Stimulated activated naive CD4-positive, alpha-beta T cell (primary cell): ENCODE measurements around the gene SUN5.

Experiments
- DNase-seq, 6 experiments: peaks; one replicate each; lab custom pipeline; 2025; lab: John Stamatoyannopoulos, UW

SUN5 gene

DNA sequence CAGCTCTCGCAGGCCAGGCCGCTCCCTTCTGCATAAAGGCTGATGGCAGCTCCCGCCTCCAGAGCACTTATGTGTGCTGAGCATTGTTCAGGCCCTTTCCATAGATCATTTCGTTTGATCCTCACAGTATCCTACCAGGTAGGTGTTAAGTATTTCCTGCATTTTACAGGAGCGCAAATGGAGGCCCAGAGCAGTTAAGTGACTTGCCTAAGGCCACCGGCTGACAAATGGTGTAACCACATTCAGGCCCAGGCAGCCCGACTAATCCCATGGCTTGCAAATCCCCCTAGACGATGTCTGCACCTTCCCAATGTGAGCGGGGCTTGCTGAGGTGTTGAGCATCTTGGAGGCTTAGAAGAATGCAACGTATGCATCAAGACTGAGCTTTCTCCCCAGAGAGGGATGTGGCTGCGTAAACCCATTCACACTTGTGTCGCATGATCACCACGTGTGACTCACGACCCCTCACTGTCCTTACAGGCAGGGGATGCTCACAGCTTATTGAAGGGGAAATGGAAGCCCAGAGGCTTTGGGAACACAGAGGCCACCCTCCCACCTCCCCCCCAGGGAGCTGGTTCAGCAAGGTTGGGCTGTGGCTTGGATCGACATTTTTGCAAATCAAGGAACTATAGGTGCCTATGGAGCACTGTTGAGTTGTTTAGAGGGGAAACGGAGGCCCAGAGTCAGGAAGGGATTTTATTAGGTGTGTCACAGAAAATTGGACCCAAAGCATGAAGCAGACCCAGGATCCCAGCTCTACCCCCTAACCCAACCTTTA, 10.3 kb upstream of the SUN5 start:
- DNase-seq, result no peak

DNA sequence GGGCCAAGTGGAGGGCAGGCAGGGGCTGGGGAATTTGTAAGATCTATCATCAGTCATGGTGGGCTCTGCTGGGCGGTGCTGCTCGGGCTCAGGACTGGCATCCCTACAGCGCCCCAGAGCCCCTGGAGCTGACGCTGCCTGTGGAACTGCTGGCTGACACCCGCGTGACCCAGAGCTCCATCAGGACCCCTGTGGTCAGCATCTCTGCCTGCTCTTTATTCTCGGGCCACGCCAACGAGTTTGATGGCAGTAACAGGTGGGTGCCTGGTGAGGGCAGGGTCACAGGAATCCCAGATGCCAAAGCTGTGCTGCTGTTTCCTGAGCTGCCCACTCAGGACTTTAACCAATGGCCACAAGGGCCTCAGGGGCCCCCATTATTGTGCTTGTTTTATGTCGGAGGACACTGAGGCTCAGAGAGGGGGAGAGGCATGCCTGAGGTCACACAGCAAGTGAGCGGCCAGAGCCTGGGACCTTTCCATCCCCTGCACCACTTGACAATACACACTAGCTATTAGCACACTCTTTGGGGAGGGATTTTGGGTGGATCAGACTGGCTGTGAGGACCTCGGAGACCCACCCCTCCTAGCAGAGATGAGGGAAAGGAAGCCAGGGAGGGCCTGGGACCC, 9.6 kb upstream of the SUN5 start:
- no peak for DNase-seq

GRCh38 chr20:33012327-33013189, 8.3 kb upstream of the SUN5 start:
- no peak for DNase-seq

DNA sequence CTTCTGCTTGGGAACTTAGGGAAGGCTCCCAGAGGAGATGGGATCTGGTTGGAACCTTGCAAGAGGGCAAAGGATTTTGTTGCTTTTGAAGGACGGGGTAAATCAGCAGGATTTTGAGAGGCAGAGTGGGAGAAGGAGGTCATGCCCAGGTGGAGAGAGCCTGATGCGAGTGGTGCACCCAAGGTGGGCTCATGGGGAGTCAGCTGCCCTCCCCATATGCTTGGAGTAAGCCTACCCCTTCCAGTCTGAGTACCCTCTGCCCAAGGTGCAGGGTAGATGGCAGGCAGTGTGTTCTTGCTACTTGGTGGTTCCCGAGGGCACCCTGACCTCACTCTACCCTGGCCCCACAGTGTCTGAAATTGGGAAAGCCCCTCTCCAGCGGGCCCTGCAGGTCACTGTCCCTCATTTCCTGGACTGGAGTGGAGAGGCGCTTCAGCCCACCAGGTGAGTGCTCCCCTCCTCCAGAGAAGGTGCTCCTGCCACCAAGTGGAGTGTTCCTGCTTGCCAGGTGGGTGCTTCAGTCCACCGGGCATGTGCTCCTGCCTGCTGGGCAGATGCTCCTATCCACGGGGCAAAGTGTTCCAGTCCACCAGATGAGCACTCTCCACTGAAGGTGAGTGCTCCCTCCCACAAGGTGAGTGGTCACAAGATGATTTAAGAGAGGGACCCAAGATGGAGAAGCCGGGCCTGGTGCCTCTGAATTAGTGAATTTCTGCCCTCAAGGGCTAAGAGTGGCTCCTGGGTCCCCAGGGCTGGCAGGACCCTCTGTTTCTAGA, 6.6 kb upstream of the SUN5 start:
- DNase-seq, result no peak

- no peak for DNase-seq
These were observed 5.9 kb upstream of the SUN5 start for GRCh38 chr20:33010133-33010504.

DNA sequence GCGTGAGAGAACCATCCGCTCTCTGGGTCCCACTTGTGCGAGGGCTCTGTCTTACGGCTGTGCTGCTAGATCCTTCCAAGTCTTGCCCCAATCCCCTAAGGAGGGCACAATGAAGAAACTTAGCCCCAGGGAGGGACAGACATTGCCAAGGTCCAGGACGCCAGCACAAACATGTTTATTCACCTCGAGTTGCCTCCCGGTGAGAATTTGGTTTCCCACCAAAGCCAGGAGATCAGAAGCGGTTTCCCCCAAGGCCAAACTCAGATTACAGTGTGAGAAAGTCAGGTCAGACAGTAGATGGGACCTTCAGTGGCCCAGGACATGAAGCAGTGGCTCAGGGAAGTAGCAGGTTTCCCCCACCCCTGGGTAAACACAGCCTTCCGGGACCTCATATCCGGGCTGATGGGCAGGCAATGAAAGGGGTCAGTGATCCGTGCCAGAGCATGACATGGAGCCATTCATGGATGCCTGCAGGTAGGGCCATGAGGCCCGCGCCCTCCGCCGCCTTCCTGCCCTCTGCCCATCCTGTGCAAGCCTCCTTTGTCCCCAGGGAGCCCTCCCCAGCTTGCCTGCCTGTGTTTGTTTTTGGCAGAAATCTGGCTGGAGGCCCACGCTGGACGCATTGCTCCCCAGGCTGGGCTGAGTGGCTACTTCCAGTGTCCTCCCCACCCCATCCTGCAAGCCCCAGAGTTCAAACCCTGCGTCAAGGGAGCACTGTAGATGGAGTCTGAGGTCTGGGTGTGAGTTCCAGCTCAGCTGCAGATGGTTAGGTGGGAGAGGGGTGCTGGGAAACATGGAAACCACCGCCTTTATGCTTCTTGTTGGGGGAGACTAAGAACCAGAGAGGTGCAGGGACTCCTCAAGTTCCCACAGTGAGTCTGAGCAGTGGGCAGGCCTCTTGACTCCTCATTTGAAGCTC, 5.2 kb upstream of the SUN5 start:
- DNase-seq, result no peak

- no peak for DNase-seq
These were observed 4.3 kb upstream of the SUN5 start for GRCh38 chr20:33008336-33009213.

DNA sequence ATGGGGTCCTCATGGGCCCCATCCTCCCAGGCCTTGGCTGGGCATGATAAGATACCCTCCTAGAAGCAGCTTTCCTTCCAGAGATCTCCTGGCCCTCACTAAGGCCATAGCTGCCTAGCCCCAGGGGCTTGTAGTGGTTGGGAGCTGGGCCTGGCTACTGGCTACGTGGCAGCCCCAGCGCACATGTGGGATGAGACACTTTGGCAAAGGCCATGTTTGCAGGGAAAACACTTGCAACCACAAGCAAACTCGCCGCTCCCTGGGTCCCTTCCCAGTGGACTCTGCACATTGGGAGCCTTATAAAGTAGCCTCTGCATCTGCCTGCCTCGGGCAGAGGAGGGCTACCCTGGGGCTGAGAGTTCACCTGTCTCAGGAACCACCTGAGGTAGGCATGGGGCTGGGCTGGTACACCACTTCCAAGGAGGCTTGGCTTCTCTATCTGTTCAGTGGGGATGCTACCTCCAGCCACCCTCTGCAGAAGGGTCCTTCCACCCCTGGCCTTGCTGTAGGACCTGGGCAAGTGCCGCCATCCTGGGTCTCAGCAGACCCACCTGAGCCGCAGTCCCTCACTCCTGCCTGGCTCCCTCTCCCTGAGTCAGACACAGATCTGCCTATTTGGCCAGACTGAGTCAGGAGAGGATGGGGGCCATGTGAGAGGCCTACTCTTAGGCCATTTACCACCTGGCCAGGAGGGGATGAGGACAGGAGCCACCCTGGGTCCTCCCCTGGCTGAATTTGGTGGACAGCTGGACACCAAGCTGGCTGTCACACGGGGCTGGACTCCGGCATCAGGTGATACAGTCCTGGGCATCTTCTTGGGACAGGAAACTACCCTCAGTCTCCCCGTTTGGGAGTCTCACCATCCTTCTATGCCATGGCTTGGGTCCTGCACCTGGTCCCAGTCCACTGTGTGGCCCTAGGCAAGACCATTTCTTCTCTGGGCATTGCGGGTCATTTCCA, 3.4 kb upstream of the SUN5 start, which contains the start of gene BPIFB2:
TSS of gene BPIFB2 (plus strand) at position 329 of the 960 bp plus-strand sequence. CDS start 871 bp downstream, outside the sequence.
- DNase-seq, result no peak

DNA sequence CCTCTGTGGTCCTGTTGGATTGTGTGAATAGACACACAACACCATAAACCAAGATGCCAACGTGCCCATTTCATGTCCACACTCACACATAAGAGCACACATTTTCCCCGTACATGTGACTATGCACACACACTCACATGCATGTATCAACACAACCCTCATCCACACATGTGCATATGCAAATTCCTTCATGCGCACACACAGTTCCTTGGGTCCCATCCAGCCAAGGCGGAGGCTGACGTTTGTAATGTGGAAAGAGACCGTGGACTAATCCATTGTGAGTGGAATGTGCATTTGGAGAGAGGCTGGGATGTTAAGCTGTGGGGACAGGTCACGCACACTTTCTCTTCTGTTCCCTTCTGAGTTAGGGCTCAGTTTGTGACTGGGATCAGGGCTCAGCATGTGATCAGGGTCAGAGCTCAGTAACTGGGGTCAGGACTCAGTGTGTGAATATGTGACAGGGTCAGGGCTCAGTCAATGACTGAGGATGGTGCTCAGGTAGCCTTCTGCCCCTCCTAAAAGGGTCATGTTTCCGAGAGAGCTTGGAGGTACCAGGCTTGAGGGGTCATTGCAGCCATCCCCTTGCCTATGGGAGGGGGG, 2.6 kb upstream of the SUN5 start:
- DNase-seq, result no peak

DNA sequence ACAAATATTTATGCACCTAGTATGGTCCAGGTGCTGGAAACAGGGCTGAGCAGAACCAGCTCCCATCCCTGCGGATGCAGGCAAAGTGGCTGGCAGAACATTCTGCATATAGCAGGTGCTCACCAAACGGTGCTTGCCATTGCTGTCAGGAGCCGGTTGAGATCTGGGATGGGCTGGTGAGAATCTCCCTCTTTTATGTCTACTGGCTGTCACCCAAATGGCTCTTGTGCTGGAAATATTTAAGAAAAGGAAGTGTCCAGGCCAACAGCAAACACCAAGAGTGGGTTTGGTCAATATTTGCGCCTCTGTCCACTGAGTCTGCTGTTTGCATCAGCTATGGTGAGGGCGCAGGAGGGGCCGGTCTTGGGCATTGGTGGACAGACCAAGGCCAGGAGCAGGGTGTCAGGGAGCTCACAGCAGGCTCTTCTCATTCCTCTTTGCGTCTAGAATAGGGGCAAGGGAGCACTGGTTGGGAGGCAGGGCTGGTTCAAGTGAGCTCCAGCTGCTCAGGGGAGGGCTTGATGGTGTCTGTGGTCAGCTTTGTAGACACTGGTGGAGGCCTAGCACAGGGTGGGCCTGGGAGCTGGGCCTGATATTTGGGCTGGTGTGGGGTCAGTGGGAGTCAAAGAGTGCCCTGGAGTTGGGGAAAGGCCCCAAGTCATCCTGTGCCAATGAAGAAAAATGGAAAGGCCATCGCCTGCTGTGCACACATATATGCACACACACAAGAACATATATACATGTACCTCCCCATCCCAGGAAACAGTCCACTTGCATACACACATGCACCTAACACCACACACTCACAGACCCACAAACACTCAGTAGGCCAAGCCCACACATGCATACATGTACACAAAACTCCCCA, 1.9 kb upstream of the SUN5 start:
- DNase-seq, result no peak

DNA sequence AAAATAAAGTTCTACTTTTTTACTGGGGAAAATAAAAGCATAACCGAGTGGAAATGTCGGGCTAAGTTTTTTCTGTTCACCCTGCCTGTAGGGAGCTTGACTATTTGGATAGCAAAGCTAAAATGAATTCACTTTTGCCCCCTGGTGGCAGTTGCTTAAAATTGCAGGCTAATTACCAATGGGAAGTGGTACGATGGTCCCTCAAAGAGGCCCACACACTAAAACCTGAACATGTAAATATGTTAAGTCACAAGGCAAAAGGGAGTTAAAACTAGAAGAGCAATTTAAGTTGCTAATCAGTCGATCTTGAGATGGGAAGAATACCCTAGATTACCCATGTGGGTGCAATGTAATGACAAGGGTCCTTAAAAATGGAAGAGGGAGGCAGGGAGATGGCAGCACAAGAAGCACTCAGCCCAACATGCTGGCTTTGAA, 916 bp upstream of the SUN5 start:
- DNase-seq, result peak in 3 of 6 experiments; percentile 9 to 41 (median 30)

- DNase-seq, result no peak
These were observed 2.0 kb downstream of the SUN5 start for GRCh38 chr20:33002087-33002808.

DNA sequence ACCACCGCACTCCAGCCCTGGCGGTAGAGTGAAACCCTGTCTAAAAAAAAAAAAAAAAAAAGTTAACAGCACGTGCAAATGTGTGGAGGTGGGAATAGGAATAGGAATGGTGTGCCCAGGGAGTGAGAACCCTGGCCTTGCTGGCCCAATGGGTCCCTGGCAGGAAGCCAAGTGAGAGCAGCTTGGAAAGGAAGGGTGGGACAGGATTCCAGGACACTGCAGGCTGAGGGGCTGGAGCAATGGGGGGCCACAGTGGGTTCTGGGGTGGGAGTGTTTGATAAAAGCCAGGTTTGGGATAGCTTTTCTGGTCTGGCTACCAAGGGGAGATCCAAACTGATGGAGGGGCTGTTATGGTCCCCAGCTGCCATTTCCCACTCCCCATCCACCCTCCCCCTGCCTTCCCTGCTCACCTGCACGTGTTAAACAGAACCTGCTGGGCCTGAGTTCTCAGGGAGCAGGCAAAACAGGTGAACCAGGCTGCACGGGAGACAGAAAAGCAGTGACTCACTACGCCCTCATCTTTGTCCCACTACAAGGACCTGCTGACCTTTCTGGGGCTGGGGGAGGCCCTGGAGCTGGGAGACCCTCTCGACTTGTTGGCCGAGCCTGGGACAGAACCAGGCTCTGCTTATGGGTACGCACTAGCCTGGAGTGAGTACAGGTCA, 3.3 kb downstream of the SUN5 start:
- no peak for DNase-seq

- no peak for DNase-seq
These were observed 4.5 kb downstream of the SUN5 start for GRCh38 chr20:32999603-33000250.

DNA sequence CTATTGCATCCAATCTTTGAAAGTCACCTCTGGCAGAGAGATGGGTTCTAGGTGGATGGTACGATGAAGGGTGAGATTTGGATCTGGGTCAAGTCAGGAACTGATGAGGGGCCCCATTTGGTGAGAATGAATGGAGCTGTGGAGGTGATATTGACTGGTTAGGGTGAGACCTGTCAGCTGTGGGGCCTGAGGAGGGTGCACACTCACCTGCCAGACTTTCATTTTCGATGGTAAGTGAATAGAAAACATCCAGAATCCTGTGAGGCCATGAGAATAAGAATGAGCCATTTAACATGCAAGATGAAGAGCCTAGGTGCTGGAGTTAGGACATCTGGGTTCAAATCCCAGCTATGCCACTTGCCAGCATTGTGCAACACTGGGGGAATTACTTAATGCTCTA, 6.8 kb downstream of the SUN5 start:
- DNase-seq, result no peak
